ENCODE data around the gene POMT1.

DNA sequence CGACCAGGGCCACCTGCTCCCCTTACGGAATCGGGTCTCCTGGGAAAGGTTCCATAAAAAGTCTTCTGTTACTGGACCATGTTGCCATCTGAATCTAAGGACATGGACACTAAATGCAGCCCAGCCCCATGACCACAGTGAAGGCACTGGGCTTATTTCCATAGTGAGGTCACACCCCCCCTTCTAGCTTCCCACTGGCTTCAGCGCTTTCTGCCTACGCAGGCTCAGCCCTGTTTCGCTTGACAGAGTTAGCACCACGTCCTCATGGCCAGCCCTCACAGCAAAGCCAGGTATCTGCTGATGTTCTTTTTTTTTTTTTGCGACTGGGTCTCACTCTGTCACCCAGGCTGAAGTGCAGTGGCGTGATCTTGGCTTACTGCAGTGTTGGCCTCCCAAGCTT is 14.2 kb downstream of the POMT1 start:
- TF ChIP-seq, protein P1, sequence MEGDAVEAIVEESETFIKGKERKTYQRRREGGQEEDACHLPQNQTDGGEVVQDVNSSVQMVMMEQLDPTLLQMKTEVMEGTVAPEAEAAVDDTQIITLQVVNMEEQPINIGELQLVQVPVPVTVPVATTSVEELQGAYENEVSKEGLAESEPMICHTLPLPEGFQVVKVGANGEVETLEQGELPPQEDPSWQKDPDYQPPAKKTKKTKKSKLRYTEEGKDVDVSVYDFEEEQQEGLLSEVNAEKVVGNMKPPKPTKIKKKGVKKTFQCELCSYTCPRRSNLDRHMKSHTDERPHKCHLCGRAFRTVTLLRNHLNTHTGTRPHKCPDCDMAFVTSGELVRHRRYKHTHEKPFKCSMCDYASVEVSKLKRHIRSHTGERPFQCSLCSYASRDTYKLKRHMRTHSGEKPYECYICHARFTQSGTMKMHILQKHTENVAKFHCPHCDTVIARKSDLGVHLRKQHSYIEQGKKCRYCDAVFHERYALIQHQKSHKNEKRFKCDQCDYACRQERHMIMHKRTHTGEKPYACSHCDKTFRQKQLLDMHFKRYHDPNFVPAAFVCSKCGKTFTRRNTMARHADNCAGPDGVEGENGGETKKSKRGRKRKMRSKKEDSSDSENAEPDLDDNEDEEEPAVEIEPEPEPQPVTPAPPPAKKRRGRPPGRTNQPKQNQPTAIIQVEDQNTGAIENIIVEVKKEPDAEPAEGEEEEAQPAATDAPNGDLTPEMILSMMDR (IDR thresholded peaks at IDR 0.05; ENCODE audit: low read depth, low read length) = no peak
- no peak for TF ChIP-seq EZH2phosphoT487 (IDR thresholded peaks at IDR 0.05; ENCODE audit: low read depth)
